SH-SY5Y (cell line): ENCODE results near the gene PM20D2.

Source experiments
- GATA2 ChIP-seq: IDR thresholded peaks from 2 replicates; pipeline ENCODE4 v1.6.1; 2011; ENCODE audit warnings: mild to moderate bottlenecking, low read depth, low read length
- GATA3 ChIP-seq: IDR thresholded peaks from 2 replicates; pipeline ENCODE4 v1.6.1; 2011; ENCODE audit warnings: low read depth, mild to moderate bottlenecking, low read length, moderate library complexity

DNA sequence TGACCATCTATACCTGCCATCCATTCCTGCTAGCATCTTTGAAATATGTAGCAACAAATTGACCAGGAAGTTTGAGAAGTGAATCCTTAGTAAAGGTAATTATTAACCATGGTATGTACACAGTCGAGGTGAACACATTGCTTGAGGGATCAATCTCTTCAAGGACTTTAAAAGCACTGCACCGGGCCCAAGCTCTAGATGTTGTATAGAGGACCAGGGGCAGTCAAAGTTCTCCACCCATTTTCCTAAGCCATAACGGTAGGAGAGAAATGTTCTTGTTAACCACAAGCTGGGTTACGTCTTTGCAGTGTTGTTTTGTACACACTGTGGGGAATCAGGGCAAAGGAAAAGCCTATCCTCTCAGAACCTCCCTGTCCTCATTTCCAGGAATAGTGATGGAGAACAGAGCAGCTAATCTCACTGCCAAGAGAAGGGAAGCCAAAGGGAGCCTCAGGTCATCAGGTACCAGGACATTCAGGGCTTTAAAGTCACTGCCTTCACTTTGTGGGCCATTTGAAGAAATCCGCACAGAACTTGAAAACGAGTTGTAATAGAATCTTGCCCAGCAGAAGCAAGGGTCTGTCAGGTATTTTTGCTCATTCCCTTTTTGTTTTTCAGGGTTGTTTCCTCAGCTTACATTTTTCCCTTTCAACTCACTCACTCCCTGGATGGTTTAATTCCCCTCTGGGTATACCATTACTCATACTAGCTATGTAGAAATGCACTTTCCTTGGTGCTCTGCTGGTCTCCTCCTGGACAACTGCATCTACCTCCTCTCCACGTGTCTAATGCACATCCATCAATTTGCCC is 5.3 kb upstream of the PM20D2 start:
- TF ChIP-seq GATA2 (no peak), GATA3 (no peak)
